Panc1 (cell line): ENCODE data around the gene PGA5. TPM values are rescaled to one million over a fixed set of nuclear protein-coding genes. Genes with fewer than 3 reads are reported as not detected.

Source experiments
- ATAC-seq: fragments of 200-7000 bp; cut with Tn5 transposase; 2 replicates; pipeline ENCODE4 v1.9.1; 2020; ENCODE audit warnings: mild to moderate bottlenecking, moderate library complexity
- BruUV-seq: library from RNA; stranded (reverse); fragments of 400-500 nt; replicated peaks from 2 replicates; lab custom pipeline; 2021; lab: Mats Ljungman, UMichigan
- CTCF ChIA-PET: fragments of 300-600 bp; sonication (Branson Sonifier 250); formaldehyde crosslinking; loops from one replicate; lab custom pipeline; 2022; ENCODE audit warnings: antibody characterized with exemption; lab: Charles Lee
- POLR2A ChIA-PET: fragments of 300-600 bp; sonication (Branson Sonifier 250); formaldehyde crosslinking; loops from one replicate; lab custom pipeline; 2022; ENCODE audit warnings: antibody characterized with exemption; lab: Charles Lee
- DNase-seq: peaks from one replicate; pipeline ENCODE4 v3.0.0-alpha.2; 2010; ENCODE audit warnings: low read depth, low spot score
- H3K27ac ChIP-seq: 2 replicates; pipeline ENCODE4 v1.5.1; 2011; ENCODE audit warnings: mild to moderate bottlenecking, low read length, inconsistent platforms
- H3K27me3 ChIP-seq: fragments of 200-500 bp; sonication (Bioruptor generic); 2 replicates; pipeline ENCODE4 v1.6.0; 2014; ENCODE audit warnings: low read length, inconsistent platforms; ENCODE audit not compliant: control insufficient read depth, insufficient read depth
- H3K36me3 ChIP-seq: fragments of 200-500 bp; sonication (Bioruptor generic); 2 replicates; pipeline ENCODE4 v1.5.1; 2014; ENCODE audit warnings: inconsistent platforms, mild to moderate bottlenecking, low read length, moderate library complexity; ENCODE audit not compliant: control insufficient read depth, insufficient read depth
- H3K4me1 ChIP-seq: 2 replicates; pipeline ENCODE4 v1.5.1; 2011; ENCODE audit warnings: inconsistent platforms, mild to moderate bottlenecking, low read length, moderate library complexity; ENCODE audit not compliant: control insufficient read depth, insufficient read depth
- H3K4me3 ChIP-seq, 2 experiments: 2 replicates each; pipeline ENCODE4 v1.5.1; 2011 to 2012; ENCODE audit warnings: low read depth in 2 of 2, low read length in 2 of 2, mild to moderate bottlenecking in 2 of 2, inconsistent platforms in 1 of 2, moderate library complexity in 1 of 2
- H3K9me3 ChIP-seq: fragments of 200-500 bp; sonication (Bioruptor generic); 2 replicates; pipeline ENCODE4 v1.5.1; 2014; ENCODE audit warnings: low read depth, mild to moderate bottlenecking, inconsistent platforms, low read length, moderate library complexity; ENCODE audit not compliant: control insufficient read depth, insufficient read depth
- CTCF ChIP-seq: fragments of 450-650 bp; IDR thresholded peaks from 2 replicates; pipeline ENCODE4 v1.5.1; 2017; ENCODE audit warnings: mild to moderate bottlenecking
- POLR2AphosphoS5 ChIP-seq: IDR thresholded peaks from 2 replicates; pipeline ENCODE4 v1.6.1; 2012; ENCODE audit warnings: mild to moderate bottlenecking, low read depth, low read length, moderate library complexity
- SIN3A ChIP-seq: IDR thresholded peaks from 2 replicates; pipeline ENCODE4 v1.6.1; 2012; ENCODE audit warnings: low read depth, mild to moderate bottlenecking, low read length, moderate library complexity, borderline replicate concordance; ENCODE audit not compliant: insufficient read depth
- TCF7L2 ChIP-seq: IDR thresholded peaks from 2 replicates; pipeline ENCODE4 v1.6.1; 2011; ENCODE audit warnings: mild to moderate bottlenecking, low read depth, low read length, inconsistent platforms
- in situ Hi-C: cut with HindIII; loops from 2 replicates; pipeline ENCODE4 v1.10.0; 2016; ENCODE audit warnings: low sequenced_read_pairs, low pct_unique_long_range_greater_than_20kb
- intact Hi-C: fragments of 100-400 bp; cut with micrococcal nuclease; formaldehyde crosslinking; loops from one replicate; pipeline ENCODE4 v1.10.0; 2022; ENCODE audit not compliant: unreplicated experiment
- total RNA-seq: library from RNA; stranded (reverse); gene quantifications from one replicate; pipeline ENCODE4 v1.2.1, GENCODE V29; 2021; ENCODE audit not compliant: unreplicated experiment
- TF ChIP-seq, protein P1 (sequence below), 2 experiments: IDR thresholded peaks; 2 replicates each; pipeline ENCODE4 v1.6.1; 2011 to 2012; ENCODE audit warnings: low read depth in 2 of 2, control low read depth in 1 of 2, low read length in 1 of 2, mild to moderate bottlenecking in 1 of 2, moderate library complexity in 1 of 2; ENCODE audit not compliant: insufficient read depth in 1 of 2

The PGA5 gene
- total RNA-seq, 1 experiment from 2014 or later = not detected

GRCh38 chr11:61290905-61291690 is 50.1 kb downstream of the PGA5 start:
- TF ChIP-seq CTCF (no peak; the same call in 1 of the 2 replicates), SIN3A (no peak), POLR2AphosphoS5 (no peak), TCF7L2 (no peak)
- TF ChIP-seq, protein P1, sequence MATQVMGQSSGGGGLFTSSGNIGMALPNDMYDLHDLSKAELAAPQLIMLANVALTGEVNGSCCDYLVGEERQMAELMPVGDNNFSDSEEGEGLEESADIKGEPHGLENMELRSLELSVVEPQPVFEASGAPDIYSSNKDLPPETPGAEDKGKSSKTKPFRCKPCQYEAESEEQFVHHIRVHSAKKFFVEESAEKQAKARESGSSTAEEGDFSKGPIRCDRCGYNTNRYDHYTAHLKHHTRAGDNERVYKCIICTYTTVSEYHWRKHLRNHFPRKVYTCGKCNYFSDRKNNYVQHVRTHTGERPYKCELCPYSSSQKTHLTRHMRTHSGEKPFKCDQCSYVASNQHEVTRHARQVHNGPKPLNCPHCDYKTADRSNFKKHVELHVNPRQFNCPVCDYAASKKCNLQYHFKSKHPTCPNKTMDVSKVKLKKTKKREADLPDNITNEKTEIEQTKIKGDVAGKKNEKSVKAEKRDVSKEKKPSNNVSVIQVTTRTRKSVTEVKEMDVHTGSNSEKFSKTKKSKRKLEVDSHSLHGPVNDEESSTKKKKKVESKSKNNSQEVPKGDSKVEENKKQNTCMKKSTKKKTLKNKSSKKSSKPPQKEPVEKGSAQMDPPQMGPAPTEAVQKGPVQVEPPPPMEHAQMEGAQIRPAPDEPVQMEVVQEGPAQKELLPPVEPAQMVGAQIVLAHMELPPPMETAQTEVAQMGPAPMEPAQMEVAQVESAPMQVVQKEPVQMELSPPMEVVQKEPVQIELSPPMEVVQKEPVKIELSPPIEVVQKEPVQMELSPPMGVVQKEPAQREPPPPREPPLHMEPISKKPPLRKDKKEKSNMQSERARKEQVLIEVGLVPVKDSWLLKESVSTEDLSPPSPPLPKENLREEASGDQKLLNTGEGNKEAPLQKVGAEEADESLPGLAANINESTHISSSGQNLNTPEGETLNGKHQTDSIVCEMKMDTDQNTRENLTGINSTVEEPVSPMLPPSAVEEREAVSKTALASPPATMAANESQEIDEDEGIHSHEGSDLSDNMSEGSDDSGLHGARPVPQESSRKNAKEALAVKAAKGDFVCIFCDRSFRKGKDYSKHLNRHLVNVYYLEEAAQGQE (IDR thresholded peaks at IDR 0.05; ENCODE audit: insufficient read depth in 1 of 2, low read depth in 2 of 2, low read length in 1 of 2) = no peak
- no peaks in the 10 kb centered on the region for H3K9me3 ChIP-seq
- POLR2A ChIA-PET = no interaction called here
- no peak for ATAC-seq
- CTCF ChIA-PET = no interaction called here
- in situ Hi-C loops = no loop called here
- no peak overlapping the region for H3K27ac ChIP-seq
- no peak overlapping the region for H3K4me3 ChIP-seq
- no peak for DNase-seq
- H3K4me1 ChIP-seq = no peaks in the 10 kb centered on the region
- intact Hi-C loops = no loop called here
- H3K36me3 ChIP-seq = no peaks in the 10 kb centered on the region
- H3K27me3 ChIP-seq = no peaks in the 10 kb centered on the region
- BruUV-seq = no TSS peak

- no peak overlapping the region for H3K27ac ChIP-seq
- TF ChIP-seq TCF7L2 (no peak), SIN3A (no peak), POLR2AphosphoS5 (no peak), CTCF (no peak)
- TF ChIP-seq, protein P1 (IDR thresholded peaks at IDR 0.05; ENCODE audit: insufficient read depth in 1 of 2, low read depth in 2 of 2, low read length in 1 of 2) = no peak
- ChIA-PET CTCF (no interaction called here), POLR2A (no interaction called here)
- H3K9me3 ChIP-seq = no peaks in the 10 kb centered on the region
- H3K4me1 ChIP-seq = no peaks in the 10 kb centered on the region
- no peaks in the 10 kb centered on the region for H3K27me3 ChIP-seq
- BruUV-seq = no TSS peak
- DNase-seq (no peak), ATAC-seq (no peak)
- H3K4me3 ChIP-seq = no peak overlapping the region
- intact Hi-C loops = no loop called here
- no peaks in the 10 kb centered on the region for H3K36me3 ChIP-seq
- in situ Hi-C loops = no loop called here
Measured at GRCh38 chr11:61292356-61292755, 51.4 kb downstream of the PGA5 start.
